Activated naive CD4-positive, alpha-beta T cell treated with anti-CD3 and anti-CD28 coated beads, Interleukin-2, amount 50 U/mL, for 16 hours (primary cell): ENCODE results near the gene MRPL51.

Source experiments
- DNase-seq: peaks from one replicate; pipeline ENCODE4 v3.0.0-alpha.2; 2020

The MRPL51 gene

GRCh38 chr12:6459004-6459337, 34.1 kb downstream of the MRPL51 start:
- DNase-seq, result no peak

GRCh38 chr12:6458281-6459003, 34.6 kb downstream of the MRPL51 start:
- no peak for DNase-seq

GRCh38 chr12:6457220-6457945, 35.7 kb downstream of the MRPL51 start:
- DNase-seq, result no peak

- DNase-seq, result no peak
Observed at GRCh38 chr12:6452944-6453630, 40.0 kb downstream of the MRPL51 start.

- no peak for DNase-seq
Observed at GRCh38 chr12:6452245-6452943, 40.7 kb downstream of the MRPL51 start.

- peak; percentile 82 for DNase-seq
Observed at GRCh38 chr12:6451348-6452244, 41.5 kb downstream of the MRPL51 start, which contains the start of gene TAPBPL. Gene TAPBPL, plus strand, starts transcription at chr12:6452042. Its CDS starts 207 bp downstream, at chr12:6452249.

- no peak for DNase-seq
Observed at GRCh38 chr12:6450869-6451347, 42.2 kb downstream of the MRPL51 start.

- no peak for DNase-seq
Observed at GRCh38 chr12:6450091-6450868, 42.8 kb downstream of the MRPL51 start.

- no peak for DNase-seq
Observed at GRCh38 chr12:6444704-6445688, 48.1 kb downstream of the MRPL51 start, which contains the start of gene CD27. Gene CD27, plus strand, starts transcription at chr12:6444955. Its CDS starts 141 bp downstream, at chr12:6445096.

- no peak for DNase-seq
Observed at GRCh38 chr12:6444031-6444430, 49.0 kb downstream of the MRPL51 start.

GRCh38 chr12:6443361-6443983, 49.6 kb downstream of the MRPL51 start:
- DNase-seq, result peak; percentile 65

- DNase-seq, result no peak
Observed at GRCh38 chr12:6442836-6443235, 50.2 kb downstream of the MRPL51 start.
